ENCODE results near the gene HDAC11.
"Not testable (repeated sequence)": the region's sequence is repeated elsewhere in the genome, so short reads cannot be mapped to it uniquely, and the experiment has no call there.

HDAC11 gene

GRCh38 chr3:13507570-13508339 is 27.6 kb downstream of the HDAC11 start:
- peak; percentile 66 for DNase-seq (ENCODE audit: low read depth)

GRCh38 chr3:13508496-13508895 is 28.4 kb downstream of the HDAC11 start:
- DNase-seq (ENCODE audit: low read depth) = no peak

- DNase-seq (ENCODE audit: low read depth) = no peak
Measured at GRCh38 chr3:13509059-13509815, 29.1 kb downstream of the HDAC11 start.

GRCh38 chr3:13509816-13510192 is 29.7 kb downstream of the HDAC11 start:
- no peak for DNase-seq (ENCODE audit: low read depth)

DNA sequence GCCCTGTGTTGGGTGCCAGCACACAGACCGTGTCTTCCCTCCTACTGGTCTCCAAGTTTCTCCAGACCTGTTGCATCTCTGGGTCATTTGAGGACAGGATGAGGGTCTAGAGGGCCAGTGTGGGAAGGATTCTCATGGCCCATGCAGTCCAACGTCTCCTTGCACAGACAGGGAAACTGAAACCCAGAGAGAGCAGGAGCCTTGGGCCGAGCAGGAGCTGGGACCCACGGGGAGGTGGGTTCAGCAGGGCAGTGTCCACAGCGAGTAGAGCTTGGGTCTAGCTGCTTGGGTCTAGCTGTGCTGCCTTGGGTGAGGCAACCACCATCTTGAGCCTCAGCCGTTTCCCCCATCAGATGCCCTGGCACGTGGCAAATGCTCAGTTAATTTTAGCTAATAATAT is 32.3 kb downstream of the HDAC11 start:
- DNase-seq (ENCODE audit: low read depth) = no peak

- no peak for DNase-seq (ENCODE audit: low read depth)
Measured at GRCh38 chr3:13513051-13513912, 33.2 kb downstream of the HDAC11 start.

- no peak for DNase-seq (ENCODE audit: low read depth)
Measured at GRCh38 chr3:13513913-13514517, 33.9 kb downstream of the HDAC11 start.

DNA sequence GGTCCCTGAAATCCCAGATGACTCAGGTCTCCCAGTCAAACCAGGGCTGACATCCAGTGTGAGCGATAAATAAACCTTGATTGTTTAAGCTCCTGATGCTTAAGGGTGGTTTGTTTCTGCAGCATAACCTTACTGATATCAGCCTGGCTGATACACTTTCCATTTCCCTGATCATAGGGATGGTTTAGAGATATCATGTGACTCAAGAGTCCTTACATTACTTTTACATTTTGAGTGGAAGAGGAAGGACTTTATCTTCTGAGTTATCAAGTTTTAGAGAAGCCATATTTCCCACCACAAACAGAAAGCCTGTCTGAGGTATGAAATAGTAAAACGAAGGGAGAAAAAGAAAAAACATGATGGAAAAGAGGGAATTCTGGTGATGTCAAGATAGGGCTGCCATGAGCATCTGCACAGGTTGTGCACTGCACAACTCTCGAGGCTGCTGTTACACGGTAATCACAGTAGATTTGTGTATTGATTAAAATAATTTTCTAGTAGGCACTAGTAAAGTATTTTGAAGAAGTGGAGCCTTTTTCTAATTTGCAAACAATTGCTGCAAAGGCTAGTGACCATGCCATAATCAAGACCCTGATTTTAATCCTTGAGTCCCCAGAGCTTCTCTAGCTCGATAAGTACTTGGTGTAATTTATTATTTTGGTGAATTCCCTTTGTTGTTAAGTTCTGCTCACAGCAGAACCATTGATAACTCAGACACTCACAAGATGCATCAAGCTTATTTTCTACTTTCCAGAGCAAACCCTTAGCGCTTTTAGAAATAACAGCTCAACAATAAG is 34.7 kb downstream of the HDAC11 start:
- no peak for DNase-seq (ENCODE audit: low read depth)

DNA sequence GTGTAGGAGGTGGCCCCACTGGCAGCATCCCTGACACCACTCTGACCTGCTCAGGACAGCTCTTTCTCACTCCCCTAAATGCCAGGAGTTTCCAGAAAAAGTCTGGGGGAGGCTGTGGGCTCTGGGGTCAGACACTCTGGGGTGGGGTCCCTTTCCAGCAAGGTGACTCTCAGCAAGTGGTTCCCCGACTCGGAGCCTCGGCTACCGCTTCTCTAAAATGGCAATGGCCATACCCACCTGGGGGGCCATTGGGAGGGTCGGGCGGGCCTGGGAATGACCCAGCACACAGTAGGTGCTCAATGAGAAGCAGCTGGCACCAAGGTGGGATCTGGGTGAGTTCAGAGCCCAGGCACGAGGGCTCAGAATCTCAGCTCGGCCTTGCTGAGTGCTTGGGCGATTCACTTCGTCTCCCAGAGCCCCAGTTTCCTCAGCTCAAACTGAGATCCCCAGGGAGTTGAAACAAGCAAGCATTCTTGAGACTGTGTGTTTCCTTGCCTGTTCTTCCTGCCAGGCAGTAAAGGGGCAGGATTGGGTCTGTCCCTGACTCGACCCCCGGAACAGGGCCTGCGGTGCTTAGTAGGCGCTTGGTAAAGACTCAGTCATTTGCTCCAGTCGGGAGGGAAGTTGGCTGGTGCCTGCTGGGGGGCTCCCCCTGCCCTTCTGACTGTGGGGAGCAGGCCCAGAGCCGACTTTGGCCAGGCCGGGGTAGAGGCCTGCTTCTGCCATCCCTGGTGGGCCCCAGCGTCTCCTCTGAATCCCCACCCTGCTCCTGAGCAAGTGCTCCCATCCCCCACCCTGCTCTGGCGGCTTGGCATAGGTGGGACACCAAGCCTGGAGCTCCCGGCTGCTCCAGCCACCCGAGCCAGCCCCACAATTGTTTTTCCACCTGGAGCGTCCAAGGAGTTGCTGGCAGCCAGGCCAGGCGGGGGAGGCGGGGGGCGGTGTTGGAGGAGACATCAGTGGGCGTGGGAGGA is 36.0 kb downstream of the HDAC11 start:
- DNase-seq (ENCODE audit: low read depth) = no peak

GRCh38 chr3:13516760-13517135 is 36.6 kb downstream of the HDAC11 start:
- no peak for DNase-seq (ENCODE audit: low read depth)

- DNase-seq (ENCODE audit: low read depth) = no peak
Measured at GRCh38 chr3:13517253-13517977, 37.3 kb downstream of the HDAC11 start.

DNA sequence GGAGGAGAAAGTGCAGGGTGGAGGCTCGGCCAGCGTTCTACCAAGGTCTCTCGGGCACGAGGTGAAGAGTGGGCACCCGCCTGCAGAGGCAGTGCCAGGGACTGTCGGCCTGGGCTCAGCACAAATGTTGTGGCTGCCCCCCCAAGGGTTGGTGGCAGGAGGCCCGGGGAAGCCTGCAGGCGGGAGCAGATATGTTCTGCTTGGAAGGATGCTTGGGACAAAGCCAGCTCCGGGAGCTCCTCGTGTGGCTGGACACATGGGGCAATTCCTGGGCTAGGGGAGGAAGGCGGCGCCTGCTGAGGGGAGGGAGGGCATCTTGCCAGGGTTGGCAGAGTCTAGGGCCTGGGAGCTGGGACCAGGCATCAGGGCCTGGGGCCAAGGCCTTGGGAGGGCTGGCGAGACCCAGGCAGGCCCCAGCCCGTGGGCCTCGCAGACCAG is 38.4 kb downstream of the HDAC11 start:
- DNase-seq (ENCODE audit: low read depth) = no peak

DNA sequence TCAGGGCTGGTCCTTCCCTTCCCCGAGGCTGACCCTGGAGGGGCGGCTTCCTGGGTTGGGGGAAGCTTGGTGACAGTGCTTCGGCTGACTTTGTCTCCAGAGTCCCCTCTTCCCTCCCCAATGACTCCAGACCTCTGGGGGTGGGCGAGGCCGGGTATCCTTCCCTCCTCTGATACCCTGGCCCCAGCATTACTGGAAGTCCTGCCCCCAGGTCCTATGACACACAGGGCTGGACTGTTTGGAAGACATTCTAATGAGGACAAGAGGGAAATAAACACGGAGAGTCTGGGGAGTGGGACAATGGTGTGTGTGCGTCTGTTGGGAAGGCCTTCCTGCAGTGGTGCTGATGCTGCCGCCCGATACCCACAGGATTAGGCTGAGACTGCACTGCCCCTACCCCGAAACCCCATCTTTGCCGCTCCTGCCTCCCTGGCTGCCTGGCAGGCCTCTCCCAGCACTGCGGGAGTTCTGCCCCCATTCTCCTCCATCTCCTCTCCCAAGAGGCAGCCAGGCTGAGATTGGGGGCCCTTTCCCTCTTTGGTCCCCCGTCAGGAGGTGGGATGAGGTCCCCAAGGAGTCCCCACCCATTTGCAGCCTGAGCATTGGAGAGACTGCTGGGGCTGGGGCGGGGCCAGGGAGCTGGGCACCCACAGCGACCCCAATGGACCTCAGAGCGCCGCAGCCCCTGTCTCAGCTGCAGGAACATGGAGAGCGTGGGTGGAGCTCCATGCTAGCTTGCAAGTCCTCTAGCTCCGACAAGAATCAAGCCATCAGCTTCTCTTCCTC is 39.1 kb downstream of the HDAC11 start:
- DNase-seq (ENCODE audit: low read depth) = no peak

GRCh38 chr3:13520326-13520880 is 40.3 kb downstream of the HDAC11 start:
- no peak for DNase-seq (ENCODE audit: low read depth)

- no peak for DNase-seq (ENCODE audit: low read depth)
Measured at GRCh38 chr3:13521309-13521708, 41.2 kb downstream of the HDAC11 start.

DNA sequence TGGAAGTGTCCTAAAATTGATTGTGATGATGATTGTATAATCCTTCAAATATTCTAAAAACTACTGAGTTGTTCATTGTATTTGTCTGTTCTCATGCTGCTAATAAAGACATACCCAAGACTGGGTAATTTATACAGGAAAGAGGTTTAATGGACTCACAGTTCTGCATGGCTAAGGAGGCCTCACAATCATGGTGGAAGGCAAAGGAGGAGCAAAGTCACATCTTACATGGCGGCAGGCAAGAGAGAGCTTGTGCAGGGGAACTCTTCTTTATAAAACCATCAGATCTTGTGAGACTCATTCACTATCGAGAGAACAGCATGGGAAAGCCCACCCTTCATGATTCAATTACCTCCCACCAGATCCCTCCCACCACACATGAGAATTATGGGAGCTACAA is 41.6 kb downstream of the HDAC11 start:
- not testable (repeated sequence) for DNase-seq (ENCODE audit: low read depth)

DNA sequence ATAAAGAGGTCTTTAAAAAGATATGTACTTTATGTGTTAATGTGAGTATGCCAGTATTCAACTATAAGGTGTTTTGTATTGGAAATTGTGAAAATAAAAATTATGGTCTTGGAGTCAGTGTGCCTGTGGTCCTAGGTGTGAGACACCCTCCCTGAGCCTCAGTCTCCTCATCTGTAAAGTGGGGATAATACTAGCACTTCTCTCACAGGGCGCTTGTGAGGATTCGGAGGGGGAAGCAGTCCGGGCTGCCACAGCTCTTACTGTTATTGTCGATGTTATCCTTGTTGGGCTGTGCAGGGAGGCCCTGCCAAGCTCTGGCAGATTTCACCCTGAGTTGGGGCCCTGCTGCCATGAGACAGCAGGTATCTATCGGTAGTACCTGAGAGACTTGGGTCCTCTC is 42.1 kb downstream of the HDAC11 start:
- no peak for DNase-seq (ENCODE audit: low read depth)

DNA sequence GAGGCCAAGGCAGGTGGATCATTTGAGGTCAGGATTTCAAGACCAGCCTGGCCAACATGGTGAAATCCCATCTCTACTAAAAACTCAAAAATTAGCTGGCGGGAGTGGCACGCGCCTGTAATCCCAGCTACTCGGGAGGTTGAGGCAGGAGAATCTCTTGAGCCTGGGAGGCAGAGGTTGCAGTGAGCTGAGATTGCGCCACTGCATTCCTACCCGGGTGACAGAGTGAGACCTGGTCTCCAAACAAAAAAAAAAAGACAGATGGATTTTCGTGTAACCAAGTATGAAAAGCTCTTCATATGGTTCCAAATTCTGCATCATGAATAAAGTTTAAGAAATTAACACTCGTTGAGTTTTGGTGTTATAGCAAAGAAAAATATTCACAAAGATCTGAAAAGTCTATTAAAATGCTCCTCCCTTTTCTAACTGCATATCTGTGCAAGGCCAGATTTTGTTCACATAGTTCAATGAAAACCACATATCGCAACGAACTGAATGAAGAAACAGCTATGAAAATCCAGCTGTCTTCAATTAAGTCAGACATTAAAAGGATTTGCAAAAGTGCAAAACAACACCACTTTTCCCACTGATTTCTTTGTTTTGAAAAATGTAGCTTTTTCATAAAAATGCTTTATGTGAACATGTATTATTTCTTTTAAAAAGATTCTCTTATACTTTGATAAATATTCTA is 45.0 kb downstream of the HDAC11 start:
- no peak for DNase-seq (ENCODE audit: low read depth)

Data from ELR (cell line).